K562 (cell line): Measurements from ENCODE around the gene LIFR. TPM values are rescaled to one million over a fixed set of nuclear protein-coding genes. Genes with fewer than 3 reads are reported as not detected.

Source experiments
- CEBPG ChIP-seq, 3 experiments: fragments of 200-800 bp in 1 of 3; sonication (Bioruptor generic) in 1 of 3; sonication (generic) in 1 of 3; formaldehyde crosslinking in 1 of 3; IDR thresholded peaks in 2 of 3; conservative IDR thresholded peaks in 1 of 3; 2 replicates each; pipeline versions ENCODE4 v1.6.1 to v1.8.0; 2016 to 2022; ENCODE audit warnings: missing compliant biosample characterization in 2 of 3, missing genetic modification characterization in 2 of 3, mild to moderate bottlenecking in 1 of 3, missing genetic modification reagents in 1 of 3
- DACH1 ChIP-seq: fragments of 450-650 bp; IDR thresholded peaks from 2 replicates; pipeline ENCODE4 v1.6.1; 2018; ENCODE audit not compliant: partially characterized antibody
- KLF1 ChIP-seq: fragments of 450-650 bp; IDR thresholded peaks from 2 replicates; pipeline ENCODE4 v1.6.1; 2016; ENCODE audit warnings: missing genetic modification characterization, missing compliant biosample characterization
- POLR2B ChIP-seq: fragments of 450-650 bp; IDR thresholded peaks from 2 replicates; pipeline ENCODE4 v1.6.1; 2018; ENCODE audit warnings: low read depth; ENCODE audit not compliant: partially characterized antibody
- ZNF143 ChIP-seq: sonication (generic); formaldehyde crosslinking; IDR thresholded peaks from 2 replicates; pipeline ENCODE4 v1.9.0; 2022; ENCODE audit warnings: mild to moderate bottlenecking, missing genetic modification reagents
- polyA plus RNA-seq, 8 experiments: library from polyadenylated mRNA; depleted of rRNA in 4 of 8; stranded (reverse) in 5 of 8; unstranded in 3 of 8; fragments of >200 nt; fragmentation: Nextera tagmentation in 2 of 8; fragmentation: Illumina TruSeq in 1 of 8; extraction: Ambion mirVana in 2 of 8; extraction: Trizol in 1 of 8; gene quantifications; 2 replicates each; pipeline versions ENCODE4 v1.2.1 to v1.2.3, GENCODE V29; 2011 to 2014; ENCODE audit warnings: inconsistent platforms in 1 of 8, missing spikeins in 1 of 8
- total RNA-seq, 7 experiments: library from RNA; depleted of rRNA in 6 of 7; stranded (reverse); fragments of >200 nt in 6 of 7; fragmentation: Illumina TruSeq in 2 of 7; extraction: Trizol in 2 of 7; gene quantifications; 2 replicates each; pipeline versions ENCODE4 v1.2.1 to v1.2.3, GENCODE V29; 2011 to 2021; ENCODE audit warnings: low replicate concordance in 1 of 7
- TF ChIP-seq, protein P1 (sequence below): fragments of 250-450 bp; sonication (Bioruptor Pico); IDR thresholded peaks from 2 replicates; pipeline ENCODE4 v1.4.0; 2020
- TF ChIP-seq, protein P2 (sequence below): fragments of 250-450 bp; sonication (Bioruptor Pico); IDR thresholded peaks from 2 replicates; pipeline ENCODE4 v1.4.0; 2020; ENCODE audit warnings: mild to moderate bottlenecking, moderate library complexity
- TF ChIP-seq, protein P3 (sequence below): sonication (generic); formaldehyde crosslinking; IDR thresholded peaks from 2 replicates; pipeline ENCODE4 v1.8.0; 2022; ENCODE audit warnings: missing genetic modification reagents, mild to moderate bottlenecking, borderline replicate concordance
- TF ChIP-seq, protein P4 (sequence below): fragments of 250-450 bp; sonication (Bioruptor Pico); IDR thresholded peaks from 2 replicates; pipeline ENCODE4 v1.5.0; 2022; ENCODE audit warnings: mild to moderate bottlenecking
- TF ChIP-seq, protein P5 (sequence below): sonication (generic); formaldehyde crosslinking; IDR thresholded peaks from 2 replicates; pipeline ENCODE4 v1.8.0; 2022; ENCODE audit warnings: missing genetic modification reagents, mild to moderate bottlenecking, borderline replicate concordance

The LIFR gene
- total and polyA plus RNA-seq, 9 of the 15 experiments (the other 6 are each of a cell fraction or from before 2014, with no cell fraction given), result 0.43 to 5.7 (median 3.3) TPM

DNA sequence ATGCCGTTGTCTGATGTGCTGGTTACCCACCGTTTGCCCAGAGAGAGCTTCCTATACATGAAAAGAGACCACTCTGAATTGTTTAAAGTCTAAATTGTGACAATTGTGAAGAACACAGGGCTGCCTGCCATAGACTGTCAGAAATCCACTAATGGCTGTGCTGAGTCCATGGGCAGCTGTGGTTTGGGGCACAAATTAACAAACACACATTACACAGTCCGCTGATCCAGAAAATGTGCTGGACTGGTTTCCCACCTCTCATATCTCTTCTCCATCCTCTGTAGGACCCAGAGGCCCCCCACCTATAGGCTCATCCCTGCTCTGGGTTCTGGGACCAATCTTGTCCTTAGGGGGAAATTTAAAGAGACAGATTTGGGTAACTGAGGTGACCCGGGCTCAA lies 19.0 kb upstream of the LIFR start (continued):
- TF ChIP-seq, protein P1, sequence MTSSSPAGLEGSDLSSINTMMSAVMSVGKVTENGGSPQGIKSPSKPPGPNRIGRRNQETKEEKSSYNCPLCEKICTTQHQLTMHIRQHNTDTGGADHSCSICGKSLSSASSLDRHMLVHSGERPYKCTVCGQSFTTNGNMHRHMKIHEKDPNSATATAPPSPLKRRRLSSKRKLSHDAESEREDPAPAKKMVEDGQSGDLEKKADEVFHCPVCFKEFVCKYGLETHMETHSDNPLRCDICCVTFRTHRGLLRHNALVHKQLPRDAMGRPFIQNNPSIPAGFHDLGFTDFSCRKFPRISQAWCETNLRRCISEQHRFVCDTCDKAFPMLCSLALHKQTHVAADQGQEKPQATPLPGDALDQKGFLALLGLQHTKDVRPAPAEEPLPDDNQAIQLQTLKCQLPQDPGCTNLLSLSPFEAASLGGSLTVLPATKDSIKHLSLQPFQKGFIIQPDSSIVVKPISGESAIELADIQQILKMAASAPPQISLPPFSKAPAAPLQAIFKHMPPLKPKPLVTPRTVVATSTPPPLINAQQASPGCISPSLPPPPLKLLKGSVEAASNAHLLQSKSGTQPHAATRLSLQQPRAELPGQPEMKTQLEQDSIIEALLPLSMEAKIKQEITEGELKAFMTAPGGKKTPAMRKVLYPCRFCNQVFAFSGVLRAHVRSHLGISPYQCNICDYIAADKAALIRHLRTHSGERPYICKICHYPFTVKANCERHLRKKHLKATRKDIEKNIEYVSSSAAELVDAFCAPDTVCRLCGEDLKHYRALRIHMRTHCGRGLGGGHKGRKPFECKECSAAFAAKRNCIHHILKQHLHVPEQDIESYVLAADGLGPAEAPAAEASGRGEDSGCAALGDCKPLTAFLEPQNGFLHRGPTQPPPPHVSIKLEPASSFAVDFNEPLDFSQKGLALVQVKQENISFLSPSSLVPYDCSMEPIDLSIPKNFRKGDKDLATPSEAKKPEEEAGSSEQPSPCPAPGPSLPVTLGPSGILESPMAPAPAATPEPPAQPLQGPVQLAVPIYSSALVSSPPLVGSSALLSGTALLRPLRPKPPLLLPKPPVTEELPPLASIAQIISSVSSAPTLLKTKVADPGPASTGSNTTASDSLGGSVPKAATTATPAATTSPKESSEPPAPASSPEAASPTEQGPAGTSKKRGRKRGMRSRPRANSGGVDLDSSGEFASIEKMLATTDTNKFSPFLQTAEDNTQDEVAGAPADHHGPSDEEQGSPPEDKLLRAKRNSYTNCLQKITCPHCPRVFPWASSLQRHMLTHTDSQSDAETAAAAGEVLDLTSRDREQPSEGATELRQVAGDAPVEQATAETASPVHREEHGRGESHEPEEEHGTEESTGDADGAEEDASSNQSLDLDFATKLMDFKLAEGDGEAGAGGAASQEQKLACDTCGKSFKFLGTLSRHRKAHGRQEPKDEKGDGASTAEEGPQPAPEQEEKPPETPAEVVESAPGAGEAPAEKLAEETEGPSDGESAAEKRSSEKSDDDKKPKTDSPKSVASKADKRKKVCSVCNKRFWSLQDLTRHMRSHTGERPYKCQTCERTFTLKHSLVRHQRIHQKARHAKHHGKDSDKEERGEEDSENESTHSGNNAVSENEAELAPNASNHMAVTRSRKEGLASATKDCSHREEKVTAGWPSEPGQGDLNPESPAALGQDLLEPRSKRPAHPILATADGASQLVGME (CRISPR knock-in tag), result no peak
- TF ChIP-seq, protein P2, sequence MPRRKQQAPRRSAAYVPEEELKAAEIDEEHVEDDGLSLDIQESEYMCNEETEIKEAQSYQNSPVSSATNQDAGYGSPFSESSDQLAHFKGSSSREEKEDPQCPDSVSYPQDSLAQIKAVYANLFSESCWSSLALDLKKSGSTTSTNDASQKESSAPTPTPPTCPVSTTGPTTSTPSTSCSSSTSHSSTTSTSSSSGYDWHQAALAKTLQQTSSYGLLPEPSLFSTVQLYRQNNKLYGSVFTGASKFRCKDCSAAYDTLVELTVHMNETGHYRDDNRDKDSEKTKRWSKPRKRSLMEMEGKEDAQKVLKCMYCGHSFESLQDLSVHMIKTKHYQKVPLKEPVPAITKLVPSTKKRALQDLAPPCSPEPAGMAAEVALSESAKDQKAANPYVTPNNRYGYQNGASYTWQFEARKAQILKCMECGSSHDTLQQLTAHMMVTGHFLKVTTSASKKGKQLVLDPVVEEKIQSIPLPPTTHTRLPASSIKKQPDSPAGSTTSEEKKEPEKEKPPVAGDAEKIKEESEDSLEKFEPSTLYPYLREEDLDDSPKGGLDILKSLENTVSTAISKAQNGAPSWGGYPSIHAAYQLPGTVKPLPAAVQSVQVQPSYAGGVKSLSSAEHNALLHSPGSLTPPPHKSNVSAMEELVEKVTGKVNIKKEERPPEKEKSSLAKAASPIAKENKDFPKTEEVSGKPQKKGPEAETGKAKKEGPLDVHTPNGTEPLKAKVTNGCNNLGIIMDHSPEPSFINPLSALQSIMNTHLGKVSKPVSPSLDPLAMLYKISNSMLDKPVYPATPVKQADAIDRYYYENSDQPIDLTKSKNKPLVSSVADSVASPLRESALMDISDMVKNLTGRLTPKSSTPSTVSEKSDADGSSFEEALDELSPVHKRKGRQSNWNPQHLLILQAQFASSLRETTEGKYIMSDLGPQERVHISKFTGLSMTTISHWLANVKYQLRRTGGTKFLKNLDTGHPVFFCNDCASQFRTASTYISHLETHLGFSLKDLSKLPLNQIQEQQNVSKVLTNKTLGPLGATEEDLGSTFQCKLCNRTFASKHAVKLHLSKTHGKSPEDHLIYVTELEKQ, result no peak
- TF ChIP-seq, protein P3, sequence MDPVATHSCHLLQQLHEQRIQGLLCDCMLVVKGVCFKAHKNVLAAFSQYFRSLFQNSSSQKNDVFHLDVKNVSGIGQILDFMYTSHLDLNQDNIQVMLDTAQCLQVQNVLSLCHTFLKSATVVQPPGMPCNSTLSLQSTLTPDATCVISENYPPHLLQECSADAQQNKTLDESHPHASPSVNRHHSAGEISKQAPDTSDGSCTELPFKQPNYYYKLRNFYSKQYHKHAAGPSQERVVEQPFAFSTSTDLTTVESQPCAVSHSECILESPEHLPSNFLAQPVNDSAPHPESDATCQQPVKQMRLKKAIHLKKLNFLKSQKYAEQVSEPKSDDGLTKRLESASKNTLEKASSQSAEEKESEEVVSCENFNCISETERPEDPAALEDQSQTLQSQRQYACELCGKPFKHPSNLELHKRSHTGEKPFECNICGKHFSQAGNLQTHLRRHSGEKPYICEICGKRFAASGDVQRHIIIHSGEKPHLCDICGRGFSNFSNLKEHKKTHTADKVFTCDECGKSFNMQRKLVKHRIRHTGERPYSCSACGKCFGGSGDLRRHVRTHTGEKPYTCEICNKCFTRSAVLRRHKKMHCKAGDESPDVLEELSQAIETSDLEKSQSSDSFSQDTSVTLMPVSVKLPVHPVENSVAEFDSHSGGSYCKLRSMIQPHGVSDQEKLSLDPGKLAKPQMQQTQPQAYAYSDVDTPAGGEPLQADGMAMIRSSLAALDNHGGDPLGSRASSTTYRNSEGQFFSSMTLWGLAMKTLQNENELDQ (CRISPR knock-in tag), result no peak
- TF ChIP-seq KLF1 (tag), result no peak
- TF ChIP-seq CEBPG (CRISPR knock-in tag; IDR thresholded peaks at IDR 0.05), result no peak
- no peak for TF ChIP-seq CEBPG (tag; conservative IDR thresholded peaks at IDR 0.05 in 1 of 2, IDR thresholded peaks at IDR 0.05 in 1 of 2)
- no peak for TF ChIP-seq DACH1
- TF ChIP-seq POLR2B, result no peak
- TF ChIP-seq, protein P4, sequence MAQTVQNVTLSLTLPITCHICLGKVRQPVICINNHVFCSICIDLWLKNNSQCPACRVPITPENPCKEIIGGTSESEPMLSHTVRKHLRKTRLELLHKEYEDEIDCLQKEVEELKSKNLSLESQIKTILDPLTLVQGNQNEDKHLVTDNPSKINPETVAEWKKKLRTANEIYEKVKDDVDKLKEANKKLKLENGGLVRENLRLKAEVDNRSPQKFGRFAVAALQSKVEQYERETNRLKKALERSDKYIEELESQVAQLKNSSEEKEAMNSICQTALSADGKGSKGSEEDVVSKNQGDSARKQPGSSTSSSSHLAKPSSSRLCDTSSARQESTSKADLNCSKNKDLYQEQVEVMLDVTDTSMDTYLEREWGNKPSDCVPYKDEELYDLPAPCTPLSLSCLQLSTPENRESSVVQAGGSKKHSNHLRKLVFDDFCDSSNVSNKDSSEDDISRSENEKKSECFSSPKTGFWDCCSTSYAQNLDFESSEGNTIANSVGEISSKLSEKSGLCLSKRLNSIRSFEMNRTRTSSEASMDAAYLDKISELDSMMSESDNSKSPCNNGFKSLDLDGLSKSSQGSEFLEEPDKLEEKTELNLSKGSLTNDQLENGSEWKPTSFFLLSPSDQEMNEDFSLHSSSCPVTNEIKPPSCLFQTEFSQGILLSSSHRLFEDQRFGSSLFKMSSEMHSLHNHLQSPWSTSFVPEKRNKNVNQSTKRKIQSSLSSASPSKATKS, result no peak
- TF ChIP-seq, protein P5, sequence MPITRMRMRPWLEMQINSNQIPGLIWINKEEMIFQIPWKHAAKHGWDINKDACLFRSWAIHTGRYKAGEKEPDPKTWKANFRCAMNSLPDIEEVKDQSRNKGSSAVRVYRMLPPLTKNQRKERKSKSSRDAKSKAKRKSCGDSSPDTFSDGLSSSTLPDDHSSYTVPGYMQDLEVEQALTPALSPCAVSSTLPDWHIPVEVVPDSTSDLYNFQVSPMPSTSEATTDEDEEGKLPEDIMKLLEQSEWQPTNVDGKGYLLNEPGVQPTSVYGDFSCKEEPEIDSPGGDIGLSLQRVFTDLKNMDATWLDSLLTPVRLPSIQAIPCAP (CRISPR knock-in tag), result no peak
- TF ChIP-seq ZNF143, result no peak
